GM08714 (cell line): ENCODE data around the gene CEP43.

Source experiments
- H3K4me3 ChIP-seq: fragments of 200-500 bp; sonication (Bioruptor generic); 2 replicates; pipeline ENCODE4 v1.5.1; 2014; ENCODE audit warnings: mild to moderate bottlenecking, low read length, inconsistent platforms
- ZNF274 ChIP-seq: IDR thresholded peaks from 2 replicates; pipeline ENCODE4 v1.6.1; 2012; ENCODE audit warnings: mild to moderate bottlenecking, low read depth, low read length

Gene CEP43, protein sequence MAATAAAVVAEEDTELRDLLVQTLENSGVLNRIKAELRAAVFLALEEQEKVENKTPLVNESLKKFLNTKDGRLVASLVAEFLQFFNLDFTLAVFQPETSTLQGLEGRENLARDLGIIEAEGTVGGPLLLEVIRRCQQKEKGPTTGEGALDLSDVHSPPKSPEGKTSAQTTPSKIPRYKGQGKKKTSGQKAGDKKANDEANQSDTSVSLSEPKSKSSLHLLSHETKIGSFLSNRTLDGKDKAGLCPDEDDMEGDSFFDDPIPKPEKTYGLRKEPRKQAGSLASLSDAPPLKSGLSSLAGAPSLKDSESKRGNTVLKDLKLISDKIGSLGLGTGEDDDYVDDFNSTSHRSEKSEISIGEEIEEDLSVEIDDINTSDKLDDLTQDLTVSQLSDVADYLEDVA

DNA sequence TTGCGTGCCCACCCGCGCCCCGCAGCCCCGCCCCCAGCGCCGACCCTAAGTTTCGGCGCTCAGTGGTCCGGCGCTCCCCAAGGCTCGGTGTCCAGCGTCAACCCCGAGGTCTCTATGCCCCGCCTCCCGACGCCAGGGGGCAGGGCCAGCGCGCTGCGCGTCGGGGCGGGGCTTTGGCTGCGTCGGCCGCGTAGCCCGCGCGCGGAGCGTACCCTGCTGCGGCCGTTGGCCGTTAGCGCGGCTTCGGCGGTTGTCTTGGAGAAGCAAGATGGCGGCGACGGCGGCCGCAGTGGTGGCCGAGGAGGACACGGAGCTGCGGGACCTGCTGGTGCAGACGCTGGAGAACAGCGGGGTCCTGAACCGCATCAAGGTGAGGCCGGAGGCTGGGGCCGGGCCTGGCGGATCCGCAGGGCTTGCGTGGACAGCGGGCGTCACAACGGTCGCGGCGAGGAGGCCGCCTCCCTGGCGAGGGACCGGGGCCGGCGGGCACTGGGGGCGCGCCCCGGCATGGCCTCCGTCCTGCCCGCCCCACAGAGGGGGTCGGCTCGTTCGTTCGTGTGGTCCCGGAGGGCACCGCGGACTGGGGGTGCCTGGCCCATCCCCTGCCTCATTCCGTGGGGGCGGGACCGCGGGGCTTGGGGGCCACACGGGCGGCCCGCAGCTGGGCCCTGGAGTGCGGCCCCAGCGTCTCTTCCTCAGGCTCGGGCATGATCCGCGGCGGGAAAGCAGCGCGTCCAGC lies at the start of gene CEP43:
CEP43 (plus strand) TSS at position 253 of the 739 bp plus-strand sequence; CDS start at position 269, 16 bp downstream.
- H3K4me3 ChIP-seq = peak within 1 kb of the TSS; percentile 96
- TF ChIP-seq ZNF274 = no peak

DNA sequence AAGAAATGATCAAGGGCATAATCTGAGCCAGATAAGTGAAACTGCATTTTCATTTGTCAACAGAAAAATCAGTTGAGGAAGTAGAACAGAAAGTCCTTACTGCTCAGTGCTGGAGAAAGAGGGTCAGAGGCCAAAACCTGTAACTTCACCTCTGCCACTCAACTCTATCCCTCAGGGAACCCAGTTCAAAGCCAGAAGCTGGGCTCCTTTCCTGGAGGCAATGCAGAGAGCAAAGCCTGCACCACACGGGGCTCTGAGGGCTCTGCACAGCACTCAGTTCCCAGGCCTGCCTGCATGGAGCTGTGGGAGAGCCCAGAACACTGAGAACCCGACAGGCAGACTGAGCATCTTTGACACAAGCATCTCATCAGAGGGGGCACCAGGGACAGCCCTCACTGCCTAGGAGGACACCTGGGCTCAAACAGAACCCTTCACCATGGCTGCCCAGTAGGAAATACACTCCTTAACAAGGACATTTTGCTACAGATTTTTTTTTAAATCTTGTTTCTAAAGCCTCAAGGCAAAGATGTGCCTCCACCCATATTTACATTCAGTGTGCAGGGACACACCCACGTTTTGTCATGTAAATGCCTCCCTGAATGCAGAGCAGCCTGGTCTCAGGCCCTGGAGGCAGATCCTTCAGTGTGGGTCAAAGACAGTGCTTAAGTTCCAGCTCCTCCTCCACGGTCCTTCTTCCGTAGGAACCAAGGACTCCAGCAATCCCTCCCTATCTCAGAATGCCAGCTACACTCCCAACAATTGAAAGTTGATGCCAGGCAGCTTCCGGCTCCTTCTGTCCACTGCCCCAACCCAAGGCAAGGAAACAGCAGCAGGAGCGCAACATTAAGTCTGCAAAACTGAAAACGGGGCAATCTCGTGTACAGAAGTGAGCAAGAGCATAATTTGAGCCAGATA lies 49.4 kb upstream of the CEP43 start:
- no peak for TF ChIP-seq ZNF274
- peak overlapping the region; percentile 15; the same call in 1 of the 2 replicates for H3K4me3 ChIP-seq

DNA sequence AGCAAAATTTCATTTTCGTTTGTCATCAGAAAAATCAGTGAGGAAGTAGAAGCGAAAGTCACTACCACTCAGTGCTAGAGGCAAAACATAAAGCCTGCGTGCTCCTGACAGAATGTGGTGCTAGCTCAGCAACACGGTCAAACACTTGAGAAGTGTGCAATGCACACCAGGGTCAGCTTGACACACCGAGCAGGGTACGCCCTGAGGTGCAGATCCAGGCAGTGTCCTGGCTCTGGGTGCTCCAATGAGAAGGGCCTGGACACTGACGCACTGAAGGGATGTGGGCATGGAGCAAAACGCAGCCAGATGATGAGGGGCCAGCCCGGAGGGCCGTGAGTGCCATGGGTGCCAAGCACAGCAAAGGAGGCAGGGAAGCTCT lies 48.8 kb upstream of the CEP43 start:
- peak overlapping the region; percentile 58; the same call in 1 of the 2 replicates for H3K4me3 ChIP-seq
- TF ChIP-seq ZNF274 = no peak

DNA sequence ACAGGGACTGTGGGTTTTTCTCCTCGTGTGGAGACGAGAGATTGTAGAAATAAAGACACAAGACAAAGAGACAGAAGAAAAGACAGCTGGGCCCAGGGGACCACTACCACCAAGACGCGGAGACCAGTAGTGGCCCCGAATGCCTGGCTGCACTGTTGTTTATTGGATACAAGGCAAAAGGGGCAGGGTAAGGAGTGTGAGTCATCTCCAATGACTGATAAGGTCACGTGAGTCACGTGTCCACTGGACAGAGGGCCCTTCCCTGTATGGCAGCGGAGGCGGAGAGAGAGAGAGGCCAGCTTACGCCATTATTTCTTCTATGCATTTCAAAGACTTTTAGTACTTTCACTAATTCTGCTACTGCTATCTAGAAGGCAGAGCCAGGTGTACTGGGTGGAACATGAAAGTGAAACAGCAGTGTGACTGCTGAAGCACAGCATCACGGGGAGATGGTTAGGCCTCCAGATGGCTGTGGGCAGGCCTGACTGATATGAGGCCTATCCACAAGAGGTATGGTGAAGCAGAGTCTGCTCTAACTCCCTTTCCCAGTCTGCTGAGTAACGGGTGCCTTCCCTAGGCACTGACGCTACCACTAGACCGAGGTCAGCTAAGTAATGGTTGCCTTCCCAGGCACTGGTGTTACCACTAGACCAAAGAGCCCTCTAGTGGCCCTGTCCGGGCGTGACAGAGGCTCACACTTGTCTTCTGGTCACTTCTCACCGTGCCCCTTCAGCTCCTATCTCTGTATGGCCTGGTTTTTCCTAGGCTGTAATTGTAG lies 48.1 kb upstream of the CEP43 start:
- peak overlapping the region; percentile 58; the same call in 1 of the 2 replicates for H3K4me3 ChIP-seq

DNA sequence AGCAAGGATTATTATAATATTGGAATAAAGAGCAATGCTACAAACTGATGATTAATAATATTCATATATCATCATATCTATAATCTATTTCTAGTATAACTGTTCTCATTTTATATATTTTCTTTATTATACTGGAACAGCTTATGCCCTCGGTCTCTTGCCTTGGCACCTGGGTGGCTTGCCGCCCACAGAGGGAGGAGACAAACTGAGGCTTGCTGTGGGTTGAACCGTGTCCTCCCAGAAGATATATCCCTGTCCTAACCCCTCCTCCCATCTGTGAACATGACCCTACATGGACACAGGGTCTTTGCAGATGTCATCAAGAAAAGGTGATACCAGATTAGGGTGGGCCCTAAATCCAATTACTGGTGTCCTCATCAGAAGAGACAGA lies 47.5 kb upstream of the CEP43 start:
- TF ChIP-seq ZNF274 = no peak
- H3K4me3 ChIP-seq = no peak overlapping the region; the same call in 1 of the 2 replicates

DNA sequence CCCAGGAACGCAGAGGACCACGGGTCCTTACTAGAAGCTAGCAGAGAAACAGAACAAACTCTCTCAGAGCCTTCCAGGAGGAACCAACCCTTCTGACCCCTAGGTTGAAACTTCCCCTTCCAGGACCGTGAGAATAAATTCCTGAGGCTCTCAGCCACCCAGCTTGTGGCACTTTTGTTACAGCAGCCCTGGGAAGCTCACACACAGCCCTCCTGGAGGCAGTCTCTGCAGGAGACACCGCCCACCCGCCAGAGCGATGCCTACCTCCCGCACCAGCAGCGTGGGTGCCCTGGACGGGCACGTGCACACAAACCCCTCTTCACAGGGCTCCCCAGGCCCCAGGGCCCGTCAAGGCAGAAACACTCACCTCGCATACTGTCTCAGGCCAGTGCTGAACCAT lies 47.1 kb upstream of the CEP43 start:
- H3K4me3 ChIP-seq = no peak overlapping the region; the same call in 1 of the 2 replicates
- TF ChIP-seq ZNF274 = no peak

DNA sequence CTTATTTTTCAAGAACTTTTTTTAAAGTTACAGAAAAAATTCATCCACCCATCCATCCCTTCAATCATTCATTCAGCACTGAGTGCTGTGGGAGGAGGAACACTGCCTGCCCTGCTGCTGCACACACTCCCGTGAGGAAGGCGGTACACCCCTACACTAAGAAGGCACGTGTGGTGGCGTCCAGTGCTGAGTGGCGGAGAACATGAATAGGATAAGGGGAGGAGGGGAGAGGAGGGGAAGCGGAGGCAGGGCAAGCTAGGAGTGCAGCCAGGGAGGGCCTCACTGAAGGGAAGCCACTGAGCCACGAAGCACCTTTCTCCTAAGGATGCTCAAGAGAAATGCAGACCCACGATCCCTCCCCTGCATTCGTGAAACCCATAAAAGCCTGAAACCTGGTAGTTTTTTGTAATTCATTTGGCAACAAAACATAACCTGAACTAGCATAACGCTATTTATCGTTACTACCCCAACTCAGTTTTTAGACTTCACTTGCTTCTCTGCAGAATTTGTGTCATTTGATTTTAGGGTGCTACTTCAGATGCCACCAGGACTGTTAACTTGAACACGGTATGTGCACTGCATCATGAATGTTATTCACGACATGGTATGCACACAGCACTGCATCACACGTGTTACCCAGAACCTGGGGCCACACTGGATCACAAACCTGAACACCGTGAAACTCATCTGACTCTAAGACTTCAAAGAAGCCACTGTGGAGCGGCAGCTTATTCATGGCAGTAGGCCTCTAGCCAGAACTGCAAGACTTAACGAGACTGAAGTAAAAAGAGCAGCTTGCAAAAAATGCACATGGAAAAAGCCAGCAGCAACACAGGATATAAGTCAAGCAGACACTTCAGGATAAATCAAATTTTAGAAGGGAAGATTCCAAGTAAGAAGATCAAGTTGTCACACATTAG lies 46.4 kb upstream of the CEP43 start:
- TF ChIP-seq ZNF274 = no peak
- H3K4me3 ChIP-seq = no peak overlapping the region

DNA sequence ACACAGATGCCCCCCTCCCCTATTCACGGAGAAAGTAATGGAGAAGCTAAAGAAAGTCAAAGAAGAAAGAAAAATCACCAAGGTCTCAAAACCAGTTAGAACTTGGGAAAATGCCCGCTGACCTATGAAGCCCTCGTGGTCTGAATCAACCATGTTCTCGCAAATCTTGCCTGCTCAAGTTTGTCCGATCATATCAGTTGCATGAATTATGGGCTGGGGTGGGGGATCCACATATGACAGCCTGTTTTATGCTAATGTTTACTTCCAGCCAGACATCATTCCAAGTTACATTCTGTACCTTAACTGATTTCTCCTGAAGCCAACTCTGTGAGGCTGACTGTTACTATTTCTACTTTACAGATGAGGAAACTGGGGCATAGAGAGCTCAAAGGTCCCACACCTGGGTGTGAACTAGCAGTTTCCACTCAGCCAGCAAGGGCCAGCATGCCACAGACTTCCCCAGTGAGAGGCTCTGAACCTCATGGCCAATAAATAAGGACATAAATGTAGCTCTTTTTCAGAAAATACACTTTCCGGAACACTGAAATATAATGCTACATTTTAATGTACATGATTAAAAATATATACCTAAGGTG lies 45.0 kb upstream of the CEP43 start:
- no peak for TF ChIP-seq ZNF274
- H3K4me3 ChIP-seq = peak overlapping the region; percentile 85; the same call in 1 of the 2 replicates

DNA sequence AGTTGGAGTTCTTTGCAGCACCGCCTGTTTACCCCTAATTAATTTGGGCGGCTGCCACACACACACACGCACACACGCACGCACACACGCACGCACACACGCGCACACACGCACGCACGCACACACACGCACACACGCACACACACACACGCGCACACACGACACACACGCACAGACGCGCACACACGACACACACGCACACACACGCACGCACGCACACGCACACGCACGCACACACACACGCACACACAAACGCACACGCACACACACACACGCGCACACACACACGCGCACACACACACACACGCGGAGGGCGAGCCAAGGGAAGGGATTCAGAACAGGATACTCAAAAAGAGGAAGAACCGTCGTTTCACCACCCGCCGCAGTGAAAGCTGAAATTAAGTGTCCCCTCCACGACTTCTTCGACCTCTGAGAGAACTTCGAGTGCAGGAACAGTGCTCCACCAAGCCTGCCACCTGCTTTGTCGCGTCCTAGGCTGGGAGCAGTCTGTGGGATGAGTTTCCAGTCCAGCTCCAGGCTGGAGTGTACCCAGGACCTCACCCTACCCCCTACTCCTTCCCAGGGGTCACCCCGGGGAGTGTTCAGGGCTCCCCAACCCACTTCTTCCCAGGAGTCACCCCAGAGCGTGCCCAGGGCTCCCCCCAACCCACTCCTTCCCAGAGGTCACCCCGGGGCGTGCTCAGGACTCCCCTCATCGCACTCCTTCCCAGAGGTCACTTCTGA lies 43.9 kb upstream of the CEP43 start:
- TF ChIP-seq ZNF274 = no peak
- peak overlapping the region; percentile 85 for H3K4me3 ChIP-seq

DNA sequence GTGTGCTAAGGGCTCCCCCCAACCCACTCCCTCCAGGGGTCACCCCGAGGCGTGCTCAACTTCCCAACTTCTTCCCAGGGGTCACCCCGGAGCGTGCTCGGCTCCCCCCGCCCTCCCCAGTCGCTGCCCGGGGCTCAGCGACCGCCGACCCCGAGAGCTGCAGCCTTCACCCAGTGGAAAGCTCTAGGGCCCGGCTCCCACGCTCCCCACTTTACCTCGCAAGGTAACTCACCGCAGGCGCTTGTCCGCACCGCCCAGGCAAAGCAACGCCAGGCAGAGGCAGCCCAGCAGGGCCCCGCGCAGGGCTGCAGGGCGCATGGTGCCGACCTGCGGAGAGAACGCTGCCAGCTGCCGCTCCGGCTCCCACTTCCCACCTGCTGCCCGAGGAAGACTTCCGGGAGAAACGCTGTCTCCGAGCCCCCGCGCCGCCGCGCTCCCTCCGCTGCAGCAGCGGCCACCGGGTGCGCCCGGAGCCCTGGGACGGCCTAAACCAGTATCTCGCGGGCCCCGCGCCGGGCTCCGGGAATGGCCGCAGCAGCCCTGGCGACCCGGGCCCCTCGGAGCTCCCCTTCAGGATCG lies 43.2 kb upstream of the CEP43 start:
- peak overlapping the region; percentile 85 for H3K4me3 ChIP-seq
- no peak for TF ChIP-seq ZNF274

DNA sequence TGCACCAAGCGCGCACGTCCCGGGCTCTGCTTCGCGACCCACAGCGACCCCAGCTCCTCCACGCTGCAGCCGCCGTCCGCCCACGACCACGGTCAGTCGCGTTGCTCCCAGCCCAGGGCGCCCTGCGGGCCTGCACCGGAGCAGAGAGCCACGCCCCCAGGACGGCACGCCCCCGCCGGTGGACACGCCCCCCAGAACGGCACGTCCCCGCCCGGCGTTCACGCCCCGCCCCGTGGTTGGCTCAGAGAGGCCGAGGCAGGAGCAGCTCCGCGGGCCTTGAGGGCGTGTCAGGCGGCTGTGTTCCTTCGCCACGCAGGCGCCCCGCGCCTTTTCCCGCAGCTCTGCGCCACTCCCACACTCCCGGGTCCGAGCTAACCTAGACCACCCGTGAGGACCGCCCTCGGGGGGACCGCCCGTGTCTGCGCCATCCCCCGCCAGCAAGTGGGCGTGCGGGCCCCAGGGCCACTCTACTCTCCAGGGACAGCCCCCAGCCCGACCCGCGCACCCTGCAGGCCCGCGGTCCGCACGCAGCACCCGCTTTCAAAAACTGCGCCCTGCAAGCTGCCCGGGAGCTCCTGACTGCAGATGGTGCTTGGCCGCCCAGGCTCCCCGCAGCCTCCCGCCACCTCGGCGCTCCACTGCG lies 42.6 kb upstream of the CEP43 start, which contains the start of gene RNASET2:
RNASET2 (minus strand) TSS at position 107 of the 643 bp plus-strand sequence. CDS start 368 bp downstream, outside the sequence.
- no peak for TF ChIP-seq ZNF274
- H3K4me3 ChIP-seq = peak within 1 kb of the TSS; percentile 85
